Measurements from ENCODE around the gene BBOX1. TPM values are rescaled to one million over a fixed set of nuclear protein-coding genes. Genes with fewer than 3 reads are reported as not detected.

The BBOX1 gene
- total RNA-seq, 4 donors from 2014 or later, result not detected

DNA sequence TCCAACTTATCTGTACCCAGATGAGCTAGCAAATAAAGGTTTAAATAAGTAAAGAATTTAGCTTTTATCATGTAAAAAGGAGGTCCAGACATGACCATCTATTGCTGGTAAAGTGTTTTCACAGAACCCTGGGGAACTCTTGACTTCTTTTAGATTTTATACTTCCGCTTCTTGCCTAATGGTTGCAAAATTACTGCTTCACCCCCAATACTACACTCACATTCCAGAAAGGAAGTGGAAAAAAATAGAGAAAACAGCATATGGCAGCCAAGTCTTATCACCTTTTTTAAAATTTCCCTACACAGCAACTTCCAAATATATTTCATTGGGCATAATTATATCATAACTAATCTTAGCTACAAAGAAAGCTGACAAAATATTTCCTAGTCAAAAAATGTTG is 12.1 kb downstream of the BBOX1 start:
- Histone ChIP-seq H3K27ac (no peak overlapping the region), H3K27me3 (no peaks in the 10 kb centered on the region), H3K9me3 (no peaks in the 10 kb centered on the region), H3K4me1 (no peaks in the 10 kb centered on the region), H3K4me3 (no peak overlapping the region), H3K36me3 (no peaks in the 10 kb centered on the region)
- no peak for TF ChIP-seq POLR2A (IDR thresholded peaks at IDR 0.05)
- TF ChIP-seq, protein P1, sequence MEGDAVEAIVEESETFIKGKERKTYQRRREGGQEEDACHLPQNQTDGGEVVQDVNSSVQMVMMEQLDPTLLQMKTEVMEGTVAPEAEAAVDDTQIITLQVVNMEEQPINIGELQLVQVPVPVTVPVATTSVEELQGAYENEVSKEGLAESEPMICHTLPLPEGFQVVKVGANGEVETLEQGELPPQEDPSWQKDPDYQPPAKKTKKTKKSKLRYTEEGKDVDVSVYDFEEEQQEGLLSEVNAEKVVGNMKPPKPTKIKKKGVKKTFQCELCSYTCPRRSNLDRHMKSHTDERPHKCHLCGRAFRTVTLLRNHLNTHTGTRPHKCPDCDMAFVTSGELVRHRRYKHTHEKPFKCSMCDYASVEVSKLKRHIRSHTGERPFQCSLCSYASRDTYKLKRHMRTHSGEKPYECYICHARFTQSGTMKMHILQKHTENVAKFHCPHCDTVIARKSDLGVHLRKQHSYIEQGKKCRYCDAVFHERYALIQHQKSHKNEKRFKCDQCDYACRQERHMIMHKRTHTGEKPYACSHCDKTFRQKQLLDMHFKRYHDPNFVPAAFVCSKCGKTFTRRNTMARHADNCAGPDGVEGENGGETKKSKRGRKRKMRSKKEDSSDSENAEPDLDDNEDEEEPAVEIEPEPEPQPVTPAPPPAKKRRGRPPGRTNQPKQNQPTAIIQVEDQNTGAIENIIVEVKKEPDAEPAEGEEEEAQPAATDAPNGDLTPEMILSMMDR (IDR thresholded peaks at IDR 0.05), result no peak
- DNase-seq, result no peak

DNA sequence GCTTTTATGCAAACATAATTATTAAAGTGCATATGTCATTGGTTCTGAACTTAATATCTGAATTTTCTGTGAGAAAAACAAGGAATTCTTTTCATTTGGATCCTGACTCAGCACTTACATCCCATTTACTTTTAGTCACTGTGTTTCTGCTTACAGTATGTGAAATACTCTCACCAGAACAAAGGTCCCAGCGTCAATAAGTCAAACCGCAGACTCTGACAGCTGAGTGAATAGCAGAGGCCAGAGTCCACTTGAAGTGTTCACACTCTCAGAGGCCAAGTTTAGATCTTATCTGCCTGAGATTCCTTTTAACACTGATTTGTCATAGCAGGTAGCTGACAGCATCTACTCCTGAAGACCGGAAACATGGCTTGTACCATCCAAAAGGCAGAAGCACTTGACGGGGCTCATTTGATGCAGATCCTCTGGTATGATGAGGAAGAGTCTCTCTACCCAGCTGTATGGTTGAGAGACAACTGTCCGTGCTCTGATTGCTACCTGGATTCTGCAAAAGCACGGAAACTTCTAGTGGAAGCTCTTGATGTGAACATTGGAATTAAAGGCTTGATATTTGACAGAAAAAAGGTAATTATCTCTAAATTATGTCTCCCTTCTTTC is 14.6 kb downstream of the BBOX1 start:
- H3K4me3 ChIP-seq, result no peak overlapping the region
- no peak for TF ChIP-seq POLR2A (IDR thresholded peaks at IDR 0.05)
- TF ChIP-seq, protein P1 (IDR thresholded peaks at IDR 0.05), result no peak
- no peak overlapping the region for H3K27ac ChIP-seq
- H3K27me3 ChIP-seq, result no peaks in the 10 kb centered on the region
- peak in 1 of 3 donors; percentile 81 for DNase-seq
- no peaks in the 10 kb centered on the region for H3K9me3 ChIP-seq
- H3K36me3 ChIP-seq, result no peaks in the 10 kb centered on the region
- H3K4me1 ChIP-seq, result no peaks in the 10 kb centered on the region

DNA sequence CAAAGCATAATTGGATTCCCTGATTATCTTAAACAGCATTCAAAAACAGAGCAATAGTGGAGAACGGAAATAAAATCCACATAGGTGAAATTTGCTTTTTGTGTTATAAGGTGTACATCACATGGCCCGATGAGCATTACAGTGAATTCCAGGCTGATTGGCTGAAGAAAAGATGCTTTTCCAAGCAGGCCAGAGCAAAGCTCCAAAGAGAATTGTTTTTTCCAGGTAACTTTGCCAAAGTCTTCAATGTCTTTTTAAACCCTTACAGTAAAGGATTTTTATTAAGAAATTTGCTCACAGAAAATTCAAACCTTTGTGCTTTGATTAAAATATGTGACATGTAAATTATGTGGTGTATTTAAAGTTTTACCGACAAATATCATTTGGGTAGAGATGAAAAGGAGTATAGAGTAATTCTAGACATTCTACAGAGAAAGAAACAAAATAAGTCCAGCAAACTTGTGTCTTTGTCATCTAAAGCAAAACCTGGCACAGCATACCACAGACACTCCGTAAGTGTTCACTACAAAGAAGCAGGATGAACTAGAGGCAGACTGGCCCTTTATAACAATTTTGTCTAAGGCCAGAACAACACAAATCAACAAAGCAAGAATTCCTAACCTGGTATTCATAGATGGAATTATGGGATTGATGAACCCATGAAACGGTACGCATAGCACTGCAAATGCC is 16.6 kb downstream of the BBOX1 start:
- H3K4me1 ChIP-seq, result no peaks in the 10 kb centered on the region
- no peak overlapping the region for H3K27ac ChIP-seq
- no peaks in the 10 kb centered on the region for H3K36me3 ChIP-seq
- TF ChIP-seq, protein P1 (IDR thresholded peaks at IDR 0.05), result no peak
- no peak for TF ChIP-seq POLR2A (IDR thresholded peaks at IDR 0.05)
- no peaks in the 10 kb centered on the region for H3K27me3 ChIP-seq
- DNase-seq, result no peak
- no peaks in the 10 kb centered on the region for H3K9me3 ChIP-seq
- no peak overlapping the region for H3K4me3 ChIP-seq

DNA sequence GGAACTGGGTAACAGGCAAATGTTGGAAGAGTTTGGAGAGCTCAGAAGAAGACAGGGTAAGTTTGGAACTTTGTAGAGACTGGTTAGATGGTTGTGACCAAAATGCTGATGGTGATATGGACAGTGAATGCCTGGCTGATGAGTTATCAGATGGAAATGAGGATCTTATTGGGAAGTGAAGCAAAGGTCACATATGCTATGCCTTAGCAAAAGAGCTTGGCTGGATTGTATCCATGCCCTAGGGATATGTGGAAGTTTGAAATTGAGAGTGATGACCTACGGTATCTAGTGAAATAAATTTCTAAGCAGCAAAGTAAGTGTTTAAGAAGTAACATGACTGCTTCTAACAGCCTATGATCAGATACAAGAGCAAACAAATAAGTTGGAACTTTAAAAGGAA is 17.8 kb downstream of the BBOX1 start:
- Histone ChIP-seq H3K4me3 (no peak overlapping the region), H3K4me1 (no peaks in the 10 kb centered on the region), H3K27me3 (no peaks in the 10 kb centered on the region), H3K36me3 (no peaks in the 10 kb centered on the region), H3K9me3 (no peaks in the 10 kb centered on the region), H3K27ac (no peak overlapping the region)
- DNase-seq, result no peak
- no peak for TF ChIP-seq POLR2A (IDR thresholded peaks at IDR 0.05)

DNA sequence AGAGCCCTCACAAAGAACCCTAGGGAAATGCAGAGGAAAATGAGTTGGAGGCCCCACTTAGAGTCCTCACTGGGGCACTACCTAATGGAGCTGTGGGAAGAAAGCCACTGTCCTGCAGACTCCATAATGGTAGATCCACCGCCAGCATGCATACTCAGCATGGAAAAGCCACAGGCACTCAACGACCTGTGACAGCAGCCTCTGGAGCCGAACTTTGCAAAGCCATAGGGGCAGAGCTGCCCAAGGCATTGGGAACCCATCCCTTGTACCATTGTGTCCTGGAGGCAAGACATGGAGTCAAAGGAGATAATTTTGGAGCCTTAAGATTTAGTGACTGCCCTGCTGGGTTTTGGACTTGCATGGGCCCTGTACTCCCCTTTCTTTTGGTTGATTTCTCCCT is 18.8 kb downstream of the BBOX1 start:
- Histone ChIP-seq H3K36me3 (no peaks in the 10 kb centered on the region), H3K27me3 (no peaks in the 10 kb centered on the region), H3K4me1 (no peaks in the 10 kb centered on the region), H3K9me3 (no peaks in the 10 kb centered on the region), H3K4me3 (no peak overlapping the region), H3K27ac (no peak overlapping the region)
- no peak for DNase-seq
- no peak for TF ChIP-seq POLR2A (IDR thresholded peaks at IDR 0.05)
- TF ChIP-seq, protein P1 (IDR thresholded peaks at IDR 0.05), result no peak

DNA sequence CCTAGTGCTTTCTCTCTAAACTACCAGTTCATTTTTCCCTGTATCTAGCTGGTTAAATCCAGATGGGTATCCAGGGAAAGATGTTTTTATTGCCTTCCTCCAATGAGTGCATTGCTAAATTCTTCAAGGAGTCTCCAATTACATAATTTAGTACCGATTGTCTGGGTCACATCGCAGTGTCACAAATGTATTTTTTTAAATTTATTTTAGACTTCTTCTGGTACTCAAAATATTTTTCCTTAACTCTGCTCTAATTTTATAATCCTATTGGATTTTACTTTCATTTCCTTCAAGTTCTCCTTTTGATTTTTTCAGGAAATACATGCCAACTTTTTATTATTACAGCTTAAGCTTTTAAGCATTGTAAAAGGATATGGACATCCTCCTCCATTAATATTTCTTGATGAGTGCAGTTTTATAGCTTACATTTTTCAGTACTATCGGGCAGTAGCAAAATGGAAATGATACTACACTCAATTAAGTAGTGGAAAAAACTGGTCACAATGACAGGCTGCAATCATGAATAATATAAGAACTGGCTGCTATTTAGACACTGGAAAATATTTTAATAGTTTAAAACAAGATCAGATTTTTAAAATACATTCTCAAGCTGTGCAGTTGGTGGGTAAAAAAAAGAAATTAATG is 20.3 kb downstream of the BBOX1 start:
- H3K27me3 ChIP-seq, result no peaks in the 10 kb centered on the region
- TF ChIP-seq, protein P1 (IDR thresholded peaks at IDR 0.05), result no peak
- no peak for TF ChIP-seq POLR2A (IDR thresholded peaks at IDR 0.05)
- no peak for DNase-seq
- H3K9me3 ChIP-seq, result no peaks in the 10 kb centered on the region
- H3K27ac ChIP-seq, result no peak overlapping the region
- H3K36me3 ChIP-seq, result no peaks in the 10 kb centered on the region
- H3K4me1 ChIP-seq, result no peaks in the 10 kb centered on the region
- H3K4me3 ChIP-seq, result no peak overlapping the region
